HS-27A (cell line): ENCODE results near the gene GALNS.

Experiments used
- DNase-seq: peaks from one replicate; pipeline ENCODE4 v3.0.0-alpha.2; 2012; ENCODE audit warnings: low read depth, missing footprints

Gene GALNS

GRCh38 chr16:88770461-88771293 lies 86.1 kb downstream of the GALNS start:
- no peak for DNase-seq

- no peak for DNase-seq
Measured at GRCh38 chr16:88769617-88770460, 86.9 kb downstream of the GALNS start.

- DNase-seq: no peak
Measured at GRCh38 chr16:88768071-88768783, 88.5 kb downstream of the GALNS start.

- DNase-seq: no peak
Measured at GRCh38 chr16:88767546-88768070, 89.1 kb downstream of the GALNS start.

- no peak for DNase-seq
Measured at GRCh38 chr16:88766975-88767374, 89.8 kb downstream of the GALNS start.

- DNase-seq: no peak
Measured at GRCh38 chr16:88764913-88765349, 91.8 kb downstream of the GALNS start.

GRCh38 chr16:88764080-88764479 lies 92.7 kb downstream of the GALNS start:
- DNase-seq: no peak
